PC-3 (cell line): ENCODE results near the gene TRAK1. TPM values are rescaled to one million over a fixed set of nuclear protein-coding genes. Genes with fewer than 3 reads are reported as not detected.

ENCODE experiments used
- ATAC-seq: fragments of 200-7000 bp; cut with Tn5 transposase; 2 replicates; pipeline ENCODE4 v1.9.1; 2020; ENCODE audit warnings: mild to moderate bottlenecking, moderate library complexity
- BruUV-seq: library from RNA; stranded (reverse); fragments of 400-500 nt; replicated peaks from 2 replicates; lab custom pipeline; 2021; lab: Mats Ljungman, UMichigan
- CTCF ChIA-PET: fragments of 300-600 bp; sonication (Branson Sonifier 250); formaldehyde crosslinking; loops from one replicate; lab custom pipeline; 2022; ENCODE audit warnings: antibody characterized with exemption; lab: Charles Lee
- POLR2A ChIA-PET: fragments of 300-600 bp; sonication (Branson Sonifier 250); formaldehyde crosslinking; loops from one replicate; lab custom pipeline; 2022; ENCODE audit warnings: antibody characterized with exemption; ENCODE audit not compliant: unreplicated experiment; lab: Charles Lee
- DNase-seq: peaks from one replicate; pipeline ENCODE4 v3.0.0-alpha.2; 2015
- H2AFZ ChIP-seq: fragments of 300-600 bp; sonication (generic); 2 replicates; pipeline ENCODE4 v1.6.0; 2016; ENCODE audit warnings: antibody characterized with exemption, low read length
- H3F3A ChIP-seq: fragments of 300-600 bp; sonication (generic); one replicate; pipeline ENCODE4 v1.6.0; 2017; ENCODE audit warnings: antibody characterized with exemption, low read length, control low read depth, mild to moderate bottlenecking; ENCODE audit not compliant: unreplicated experiment
- H3K27ac ChIP-seq: fragments of 300-600 bp; sonication (generic); 2 replicates; pipeline ENCODE4 v1.5.1; 2016; ENCODE audit warnings: mild to moderate bottlenecking, low read length
- H3K27me3 ChIP-seq: fragments of 300-600 bp; sonication (generic); 2 replicates; pipeline ENCODE4 v1.6.1; 2016; ENCODE audit warnings: low read length, mixed read lengths
- H3K36me3 ChIP-seq: fragments of 300-600 bp; sonication (generic); 2 replicates; pipeline ENCODE4 v1.6.1; 2016; ENCODE audit warnings: low read depth, mixed run types, low read length, mixed read lengths
- H3K4me1 ChIP-seq: fragments of 300-600 bp; sonication (generic); 2 replicates; pipeline ENCODE4 v1.5.1; 2016; ENCODE audit warnings: low read length; ENCODE audit not compliant: insufficient read depth
- H3K4me2 ChIP-seq: fragments of 300-600 bp; sonication (generic); 2 replicates; pipeline ENCODE4 v1.6.0; 2016; ENCODE audit warnings: low read length
- H3K4me3 ChIP-seq: fragments of 300-600 bp; sonication (generic); 2 replicates; pipeline ENCODE4 v1.5.1; 2016; ENCODE audit warnings: mild to moderate bottlenecking, low read length, mixed read lengths
- H3K79me2 ChIP-seq: fragments of 300-600 bp; sonication (generic); 2 replicates; pipeline ENCODE4 v1.6.1; 2017; ENCODE audit warnings: low read length, mixed read lengths
- H3K9ac ChIP-seq: fragments of 300-600 bp; sonication (generic); 2 replicates; pipeline ENCODE4 v1.6.0; 2016; ENCODE audit warnings: mild to moderate bottlenecking, low read length
- H3K9me2 ChIP-seq: fragments of 300-600 bp; sonication (generic); replicated peaks from 2 replicates; pipeline ENCODE4 v1.6.1; 2016; ENCODE audit warnings: mixed run types, low read length, mixed read lengths
- H3K9me3 ChIP-seq: fragments of 300-600 bp; sonication (generic); 2 replicates; pipeline ENCODE4 v1.6.1; 2016; ENCODE audit warnings: low read length, mixed read lengths
- H4K20me1 ChIP-seq: fragments of 300-600 bp; sonication (generic); 2 replicates; pipeline ENCODE4 v1.6.1; 2016; ENCODE audit warnings: low read length, mixed read lengths
- EZH2 ChIP-seq: fragments of 300-600 bp; sonication (generic); IDR thresholded peaks from one replicate; pipeline ENCODE4 v1.6.1; 2017; ENCODE audit warnings: antibody characterized with exemption, mild to moderate bottlenecking, low read length; ENCODE audit not compliant: unreplicated experiment
- EZH2phosphoT487 ChIP-seq: fragments of 300-600 bp; sonication (generic); IDR thresholded peaks from 2 replicates; pipeline ENCODE4 v1.6.1; 2018; ENCODE audit warnings: mild to moderate bottlenecking, antibody characterized with exemption, low read length, borderline replicate concordance
- intact Hi-C: fragments of 100-400 bp; cut with micrococcal nuclease; formaldehyde crosslinking; loops from 2 replicates; pipeline ENCODE4 v1.9.0; 2023
- total RNA-seq: library from RNA; depleted of rRNA; stranded (reverse); fragments of >200 nt; gene quantifications from 2 replicates; pipeline ENCODE4 v1.2.3, GENCODE V29; 2014
- TF ChIP-seq, protein P1 (sequence below): fragments of 300-600 bp; sonication (generic); conservative IDR thresholded peaks from 2 replicates; pipeline ENCODE4 v1.5.1; 2017; ENCODE audit warnings: antibody characterized with exemption, low read depth, mild to moderate bottlenecking, low read length

TRAK1 gene
- total RNA-seq, 1 experiment from 2014 or later = 23.4 TPM

DNA sequence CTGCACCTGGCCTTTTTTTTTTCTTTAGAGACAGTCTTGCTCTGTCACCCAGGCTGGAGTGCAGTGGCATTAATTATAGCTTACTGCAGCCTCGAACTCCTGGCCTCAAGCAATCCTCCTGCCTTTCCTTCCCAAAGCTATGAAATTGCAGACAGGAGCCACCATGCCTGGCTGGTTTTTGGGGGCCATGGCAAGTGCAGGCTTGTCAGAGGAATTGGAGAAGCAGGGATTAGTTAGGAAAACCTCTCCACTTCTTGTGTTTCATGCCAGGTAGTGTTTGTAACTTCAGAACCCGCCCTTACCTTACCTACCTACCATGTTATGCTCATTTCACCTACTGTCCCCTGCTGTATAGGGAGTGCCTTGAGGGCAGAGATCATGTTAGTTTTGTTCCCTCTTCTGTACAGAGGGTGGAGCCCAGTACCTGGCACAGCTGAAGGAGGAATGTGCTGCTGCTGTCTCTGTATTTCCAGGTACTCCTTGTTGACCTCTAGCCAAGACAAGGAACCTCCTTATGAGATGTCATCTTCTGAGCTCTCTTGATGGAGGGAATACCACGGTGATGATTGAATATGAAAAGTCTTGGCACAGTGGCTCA is 43.8 kb downstream of the TRAK1 start:
- Histone ChIP-seq H3K9me2 (no peaks in the 10 kb centered on the region), H3K9me3 (no peaks in the 10 kb centered on the region), H3K27me3 (no peaks in the 10 kb centered on the region), H3K79me2 (peaks cover 8% of the 10 kb centered on the region; the same call in 1 of the 2 replicates), H3K4me1 (peaks cover 27% of the 10 kb centered on the region), H2AFZ (no peak overlapping the region), H3K27ac (no peak overlapping the region), H3K9ac (no peak overlapping the region), H3K4me3 (no peak overlapping the region), H3F3A (peaks cover 6% of the 10 kb centered on the region), H4K20me1 (no peaks in the 10 kb centered on the region), H3K36me3 (no peaks in the 10 kb centered on the region), H3K4me2 (no peak overlapping the region)
- ChIA-PET POLR2A (interaction anchor here (0.6 kb wide), 1 partner anchor 39 kb away, joined by 19 read pairs; no protein-coding TSS in a partner anchor), CTCF (no interaction called here)
- TF ChIP-seq, protein P1, sequence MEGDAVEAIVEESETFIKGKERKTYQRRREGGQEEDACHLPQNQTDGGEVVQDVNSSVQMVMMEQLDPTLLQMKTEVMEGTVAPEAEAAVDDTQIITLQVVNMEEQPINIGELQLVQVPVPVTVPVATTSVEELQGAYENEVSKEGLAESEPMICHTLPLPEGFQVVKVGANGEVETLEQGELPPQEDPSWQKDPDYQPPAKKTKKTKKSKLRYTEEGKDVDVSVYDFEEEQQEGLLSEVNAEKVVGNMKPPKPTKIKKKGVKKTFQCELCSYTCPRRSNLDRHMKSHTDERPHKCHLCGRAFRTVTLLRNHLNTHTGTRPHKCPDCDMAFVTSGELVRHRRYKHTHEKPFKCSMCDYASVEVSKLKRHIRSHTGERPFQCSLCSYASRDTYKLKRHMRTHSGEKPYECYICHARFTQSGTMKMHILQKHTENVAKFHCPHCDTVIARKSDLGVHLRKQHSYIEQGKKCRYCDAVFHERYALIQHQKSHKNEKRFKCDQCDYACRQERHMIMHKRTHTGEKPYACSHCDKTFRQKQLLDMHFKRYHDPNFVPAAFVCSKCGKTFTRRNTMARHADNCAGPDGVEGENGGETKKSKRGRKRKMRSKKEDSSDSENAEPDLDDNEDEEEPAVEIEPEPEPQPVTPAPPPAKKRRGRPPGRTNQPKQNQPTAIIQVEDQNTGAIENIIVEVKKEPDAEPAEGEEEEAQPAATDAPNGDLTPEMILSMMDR = no peak
- TF ChIP-seq EZH2phosphoT487 (no peak), EZH2 (no peak)
- intact Hi-C loops = no loop called here
- DNase-seq = no peak
- BruUV-seq = no TSS peak
- no peak for ATAC-seq

DNA sequence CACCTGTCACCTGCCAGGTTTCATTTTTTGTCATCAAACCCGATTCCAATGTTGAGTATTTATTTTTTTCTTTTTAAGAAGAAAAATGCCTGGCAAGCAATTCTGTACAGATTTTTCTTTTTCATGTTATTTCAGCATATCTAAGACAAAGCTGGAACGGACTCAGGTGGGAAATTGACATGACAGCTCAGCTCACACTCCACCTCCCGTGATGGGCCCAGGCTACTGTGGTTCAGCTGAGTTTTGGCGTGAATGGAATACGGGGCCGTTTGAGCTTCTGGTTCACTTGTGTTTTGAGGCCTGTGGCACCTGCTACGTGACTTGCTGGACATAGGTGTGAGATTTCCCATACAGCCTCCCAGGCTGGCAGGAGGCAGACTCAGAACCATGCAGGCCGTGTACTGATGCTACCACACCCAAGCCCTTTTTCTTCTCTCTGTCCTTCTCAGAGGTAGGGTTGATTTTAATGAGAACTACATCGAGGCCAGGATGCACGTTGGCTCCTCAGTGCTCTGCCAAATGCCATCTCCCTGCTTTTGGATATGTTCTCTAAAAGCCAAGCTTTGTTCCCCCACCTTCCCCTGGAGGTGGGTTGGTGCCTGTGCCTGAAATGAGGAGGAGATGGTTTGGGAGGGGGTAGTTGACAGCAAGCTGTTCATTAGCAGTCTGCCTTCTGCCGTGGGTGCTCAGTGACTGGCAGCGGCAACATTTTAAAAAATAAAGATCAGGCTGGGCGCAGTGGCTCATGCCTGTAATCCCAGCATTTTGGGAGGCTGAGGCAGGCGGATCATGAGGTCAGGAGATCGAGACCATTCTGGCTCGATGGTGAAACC is 48.7 kb downstream of the TRAK1 start:
- H3K9me3 ChIP-seq = no peaks in the 10 kb centered on the region
- no peaks in the 10 kb centered on the region for H4K20me1 ChIP-seq
- CTCF ChIA-PET = no interaction called here
- H2AFZ ChIP-seq = no peak overlapping the region
- H3K27me3 ChIP-seq = no peaks in the 10 kb centered on the region
- H3K4me3 ChIP-seq = no peak overlapping the region
- H3K27ac ChIP-seq = no peak overlapping the region
- no peaks in the 10 kb centered on the region for H3K9me2 ChIP-seq
- H3F3A ChIP-seq = no peaks in the 10 kb centered on the region
- ATAC-seq (no peak), DNase-seq (no peak)
- TF ChIP-seq EZH2phosphoT487 (no peak), EZH2 (no peak)
- TF ChIP-seq, protein P1 = no peak
- no peaks in the 10 kb centered on the region for H3K36me3 ChIP-seq
- no peak overlapping the region for H3K4me2 ChIP-seq
- no peak overlapping the region for H3K9ac ChIP-seq
- no TSS peak for BruUV-seq
- H3K4me1 ChIP-seq = peaks cover 6% of the 10 kb centered on the region
- intact Hi-C loops = no loop called here
- POLR2A ChIA-PET = no interaction called here
- H3K79me2 ChIP-seq = no peaks in the 10 kb centered on the region
